Measurements from ENCODE around the gene TTC36. TPM values are rescaled to one million over a fixed set of nuclear protein-coding genes. Genes with fewer than 3 reads are reported as not detected.
"Not testable (repeated sequence)": the region's sequence is repeated elsewhere in the genome, so short reads cannot be mapped to it uniquely, and the experiment has no call there.

TTC36 gene
- total RNA-seq, 1 donor from 2014 or later: not detected

DNA sequence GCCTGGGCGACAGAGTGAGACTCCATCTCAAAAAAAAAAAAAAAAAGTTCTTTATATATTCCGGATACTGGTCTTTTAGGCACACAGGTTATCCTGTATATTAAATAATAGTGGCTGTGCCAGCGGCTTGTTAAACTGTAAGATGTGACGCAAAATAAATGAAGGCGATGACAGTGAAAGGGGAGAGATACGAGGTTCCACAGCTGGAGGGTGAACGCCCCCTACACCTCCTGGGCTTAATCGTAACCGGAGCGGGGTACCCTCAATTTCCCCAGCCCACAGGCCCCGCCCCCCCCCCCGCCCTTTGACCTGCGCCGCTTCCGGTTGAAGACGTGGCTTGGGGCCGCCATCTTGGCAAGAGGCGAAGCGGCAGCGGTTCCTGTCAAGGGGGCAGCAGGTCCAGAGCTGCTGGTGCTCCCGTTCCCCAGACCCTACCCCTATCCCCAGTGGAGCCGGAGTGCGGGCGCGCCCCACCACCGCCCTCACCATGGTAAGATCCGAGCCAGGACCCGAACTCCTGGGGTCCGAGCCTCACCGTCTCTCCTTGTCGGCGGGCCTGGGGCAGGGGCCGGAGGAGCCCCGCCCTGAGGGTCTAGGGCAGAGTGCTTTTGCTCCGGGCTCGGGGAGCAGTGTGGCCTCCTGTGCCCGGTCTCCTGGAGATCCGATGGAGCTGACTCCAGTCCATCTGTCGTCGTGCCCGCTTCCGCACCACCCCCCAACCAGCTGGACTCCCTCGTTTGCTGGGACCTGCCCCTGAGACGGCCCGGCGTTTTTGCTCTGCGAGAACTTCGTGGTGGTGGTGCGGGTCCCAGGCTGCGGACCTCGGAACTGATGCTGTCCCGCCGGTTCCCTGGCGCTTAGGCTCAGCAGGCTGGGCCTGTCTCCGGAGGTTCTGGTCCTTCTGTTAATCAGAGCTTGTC is 45.0 kb downstream of the TTC36 start, which contains the start of gene ARCN1:
TSS of gene ARCN1 (plus strand) at position 349 of the 920 bp plus-strand sequence. CDS start at position 488, 139 bp downstream.
- TF ChIP-seq POLR2A (IDR thresholded peaks at IDR 0.05) (peak in 1 of 2 donors; percentile 31), POLR2AphosphoS5 (IDR thresholded peaks at IDR 0.05; ENCODE audit: insufficient read depth in 1 of 2, low read depth in 1 of 2) (peak in 1 of 2 donors; percentile 91)
- TF ChIP-seq, protein P1, sequence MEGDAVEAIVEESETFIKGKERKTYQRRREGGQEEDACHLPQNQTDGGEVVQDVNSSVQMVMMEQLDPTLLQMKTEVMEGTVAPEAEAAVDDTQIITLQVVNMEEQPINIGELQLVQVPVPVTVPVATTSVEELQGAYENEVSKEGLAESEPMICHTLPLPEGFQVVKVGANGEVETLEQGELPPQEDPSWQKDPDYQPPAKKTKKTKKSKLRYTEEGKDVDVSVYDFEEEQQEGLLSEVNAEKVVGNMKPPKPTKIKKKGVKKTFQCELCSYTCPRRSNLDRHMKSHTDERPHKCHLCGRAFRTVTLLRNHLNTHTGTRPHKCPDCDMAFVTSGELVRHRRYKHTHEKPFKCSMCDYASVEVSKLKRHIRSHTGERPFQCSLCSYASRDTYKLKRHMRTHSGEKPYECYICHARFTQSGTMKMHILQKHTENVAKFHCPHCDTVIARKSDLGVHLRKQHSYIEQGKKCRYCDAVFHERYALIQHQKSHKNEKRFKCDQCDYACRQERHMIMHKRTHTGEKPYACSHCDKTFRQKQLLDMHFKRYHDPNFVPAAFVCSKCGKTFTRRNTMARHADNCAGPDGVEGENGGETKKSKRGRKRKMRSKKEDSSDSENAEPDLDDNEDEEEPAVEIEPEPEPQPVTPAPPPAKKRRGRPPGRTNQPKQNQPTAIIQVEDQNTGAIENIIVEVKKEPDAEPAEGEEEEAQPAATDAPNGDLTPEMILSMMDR (IDR thresholded peaks at IDR 0.05): no peak
- intact Hi-C loops (cut with DNase I): no loop called here
- Histone ChIP-seq H3K4me1 (peaks cover 50% of the 10 kb centered on the region), H3K4me3 (peak within 1 kb of the TSS; percentile 74 to 83), H3K36me3 (no peaks in the 10 kb centered on the region), H3K27ac (peak within 1 kb of the TSS; percentile 95), H3K27me3 (no peaks in the 10 kb centered on the region), H3K9me3 (no peaks in the 10 kb centered on the region)
- peak in 1 of 2 donors; percentile 92 for DNase-seq (ENCODE audit: extremely low spot score in 2 of 2)

- H3K4me3 ChIP-seq: peak overlapping the region; percentile 74 to 83
- peaks cover 55% of the 10 kb centered on the region for H3K4me1 ChIP-seq
- no peaks in the 10 kb centered on the region for H3K36me3 ChIP-seq
- H3K27ac ChIP-seq: peak overlapping the region; percentile 95
- H3K9me3 ChIP-seq: no peaks in the 10 kb centered on the region
- DNase-seq (ENCODE audit: extremely low spot score in 2 of 2): no peak
- TF ChIP-seq POLR2A (IDR thresholded peaks at IDR 0.05): no peak
- TF ChIP-seq, protein P1 (IDR thresholded peaks at IDR 0.05): no peak
- TF ChIP-seq POLR2AphosphoS5 (IDR thresholded peaks at IDR 0.05; ENCODE audit: insufficient read depth in 1 of 2, low read depth in 1 of 2): no peak
- intact Hi-C loops (cut with DNase I): no loop called here
- no peaks in the 10 kb centered on the region for H3K27me3 ChIP-seq
Observed at GRCh38 chr11:118572981-118573550, 45.8 kb downstream of the TTC36 start.

- Histone ChIP-seq H3K27ac (no peak overlapping the region), H3K27me3 (no peaks in the 10 kb centered on the region), H3K9me3 (no peaks in the 10 kb centered on the region), H3K4me1 (peaks cover 61% of the 10 kb centered on the region), H3K4me3 (peak overlapping the region in 1 of 2 donors; percentile 15), H3K36me3 (no peaks in the 10 kb centered on the region)
- TF ChIP-seq POLR2AphosphoS5 (IDR thresholded peaks at IDR 0.05; ENCODE audit: insufficient read depth in 1 of 2, low read depth in 1 of 2) (no peak), POLR2A (IDR thresholded peaks at IDR 0.05) (no peak)
- TF ChIP-seq, protein P1 (IDR thresholded peaks at IDR 0.05): no peak
- intact Hi-C loops (cut with DNase I): no loop called here
- DNase-seq (ENCODE audit: extremely low spot score in 2 of 2): no peak
Observed at GRCh38 chr11:118574636-118575035, 47.4 kb downstream of the TTC36 start.

DNA sequence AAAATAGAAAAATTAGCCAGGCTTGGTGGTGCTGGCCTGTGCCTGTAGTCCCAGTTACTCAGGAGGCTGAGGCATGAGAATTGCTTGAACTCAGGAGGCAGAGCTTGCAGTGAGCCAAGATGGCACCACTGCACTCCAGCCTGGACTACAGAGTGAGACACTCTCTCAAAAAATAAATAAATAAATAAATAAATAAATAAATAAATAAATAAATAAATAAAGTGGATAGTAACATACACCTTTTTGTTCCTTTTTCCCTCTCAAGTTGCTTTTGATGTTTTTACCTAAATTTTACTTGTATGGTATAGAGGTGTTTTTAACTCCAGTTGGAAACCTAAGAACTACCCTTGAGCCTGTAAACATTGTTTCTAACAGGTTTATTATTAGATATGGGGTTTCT is 50.7 kb downstream of the TTC36 start:
- peaks cover 72% of the 10 kb centered on the region for H3K4me1 ChIP-seq
- H3K4me3 ChIP-seq; H3K9me3 ChIP-seq; intact Hi-C loops (cut with DNase I); H3K27me3 ChIP-seq; DNase-seq (ENCODE audit: extremely low spot score in 2 of 2); H3K27ac ChIP-seq: not testable (repeated sequence)
- peaks cover 0 to 16% of the 10 kb centered on the region in 2 donors for H3K36me3 ChIP-seq

Other genes with a start within 250 kb of the TTC36 start
- gene CD3E, start 222.7 kb upstream of the TTC36 start, total RNA-seq: 6.9 TPM
- gene CD3D, start 184.8 kb upstream of the TTC36 start, total RNA-seq: 13.8 TPM
- gene CD3G, start 183.1 kb upstream of the TTC36 start, total RNA-seq: 2.2 TPM
- 31.9 TPM for gene UBE4A, start 167.9 kb upstream of the TTC36 start, total RNA-seq
- gene ATP5MG, start 125.9 kb upstream of the TTC36 start, total RNA-seq: 169 TPM
- 72.7 TPM for gene KMT2A, start 91.0 kb upstream of the TTC36 start, total RNA-seq
- 21.4 TPM for gene TMEM25, start 3.7 kb downstream of the TTC36 start, total RNA-seq
- gene IFT46, start 38.5 kb downstream of the TTC36 start, total RNA-seq: 30.0 TPM
- gene ARCN1, start 44.9 kb downstream of the TTC36 start, total RNA-seq: 78.6 TPM
- gene PHLDB1, start 80.1 kb downstream of the TTC36 start, total RNA-seq: 119 TPM
- gene TREH, start 152.2 kb downstream of the TTC36 start, total RNA-seq: 0.25 TPM

Data from vagina (tissue), 2 donors.